ENCODE measurements around the gene MERTK. TPM values are rescaled to one million over a fixed set of nuclear protein-coding genes. Genes with fewer than 3 reads are reported as not detected.

The MERTK gene
- total and polyA plus RNA-seq, 2 of the 13 experiments (the other 11 are each of a cell fraction or from before 2014, with no cell fraction given), result 37.3 to 44.7 TPM

DNA sequence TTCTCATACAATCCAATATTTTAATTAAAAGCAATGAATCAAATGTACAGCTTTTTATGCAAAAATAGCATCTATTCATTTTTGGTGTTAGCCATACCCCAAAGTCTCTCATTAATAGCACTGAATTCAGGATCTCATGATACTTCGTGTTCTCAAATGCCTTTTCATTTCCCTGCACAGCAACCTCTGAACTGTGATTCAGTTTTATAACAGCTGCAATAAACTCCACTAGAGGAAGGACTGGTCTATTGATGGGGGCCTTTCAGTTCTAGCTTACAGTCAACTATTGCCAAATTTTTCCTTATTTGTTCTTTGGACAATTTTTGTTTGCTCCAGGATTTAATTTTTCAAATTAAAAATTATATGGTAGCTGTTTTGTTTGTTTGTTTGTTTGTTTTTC is 151.9 kb downstream of the MERTK start:
- Histone ChIP-seq H4K20me1 (ENCODE audit: insufficient read depth, low read length) (no peaks in the 10 kb centered on the region), H3K36me3 (replicated peaks in 1 of 2; ENCODE audit: control insufficient read depth in 1 of 2, insufficient read depth in 2 of 2, low read length in 2 of 2) (no peaks in the 10 kb centered on the region), H3K9me3 (ENCODE audit: low read length) (peaks cover 9% of the 10 kb centered on the region), H3K4me1 (ENCODE audit: insufficient read depth, low read length) (peaks cover 39% of the 10 kb centered on the region), H3K27ac (ENCODE audit: extremely low read length, insufficient read depth, low read length) (no peak overlapping the region), H3K4me3 (replicated peaks in 1 of 3; ENCODE audit: insufficient read depth in 1 of 3, low read depth in 2 of 3, low read length in 3 of 3) (no peak overlapping the region), H3K9ac (ENCODE audit: insufficient read depth, low read depth, low read length) (no peak overlapping the region), H3K4me2 (ENCODE audit: low read depth, low read length) (peak overlapping the region; percentile 71), H2AFZ (ENCODE audit: low read length) (no peak overlapping the region), H3K27me3 (ENCODE audit: control insufficient read depth in 1 of 2, insufficient read depth in 2 of 2, low read length in 2 of 2) (no peaks in the 10 kb centered on the region; a peak in 1 of 5 replicates), H3K79me2 (ENCODE audit: insufficient read depth, low read length) (no peaks in the 10 kb centered on the region)
- BruUV-seq (replicated peaks), result TSS peak; percentile 89
- intact Hi-C loops (cut with micrococcal nuclease; ENCODE audit: unreplicated experiment), result no loop called here
- POLR2A ChIA-PET, result interaction anchor here (2.1 to 2.3 kb wide), 2 partner anchors 64 to 163 kb away, joined by 7 to 11 read pairs; no protein-coding TSS in a partner anchor
- no peak for FAIRE-seq
- in situ Hi-C loops (cut with HindIII; ENCODE audit: extremely low pct_ligation_motif_present, low pct_unique_long_range_greater_than_20kb), result loop anchor here (5.0 kb wide), 1 partner anchor 153 kb away; the partner anchor contains the start of gene MERTK
- no peak for ATAC-seq
- WGBS (ENCODE audit: low lambda C conversion rate), result 87% methylated on average over 1 of the region's 1 CpG
- CTCF ChIA-PET (ENCODE audit: low intra/inter-chr PET ratio, low total read pairs), result no interaction called here
- TF ChIP-seq KDM5A (IDR thresholded peaks at IDR 0.05; ENCODE audit: borderline replicate concordance, low read length), result no peak
- TF ChIP-seq, protein P1, sequence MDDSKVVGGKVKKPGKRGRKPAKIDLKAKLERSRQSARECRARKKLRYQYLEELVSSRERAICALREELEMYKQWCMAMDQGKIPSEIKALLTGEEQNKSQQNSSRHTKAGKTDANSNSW (CRISPR knock-in tag; IDR thresholded peaks at IDR 0.05; ENCODE audit: borderline replicate concordance), result no peak
- no peak for TF ChIP-seq ZNF678 (CRISPR knock-in tag; IDR thresholded peaks at IDR 0.05)
- TF ChIP-seq, protein P2, sequence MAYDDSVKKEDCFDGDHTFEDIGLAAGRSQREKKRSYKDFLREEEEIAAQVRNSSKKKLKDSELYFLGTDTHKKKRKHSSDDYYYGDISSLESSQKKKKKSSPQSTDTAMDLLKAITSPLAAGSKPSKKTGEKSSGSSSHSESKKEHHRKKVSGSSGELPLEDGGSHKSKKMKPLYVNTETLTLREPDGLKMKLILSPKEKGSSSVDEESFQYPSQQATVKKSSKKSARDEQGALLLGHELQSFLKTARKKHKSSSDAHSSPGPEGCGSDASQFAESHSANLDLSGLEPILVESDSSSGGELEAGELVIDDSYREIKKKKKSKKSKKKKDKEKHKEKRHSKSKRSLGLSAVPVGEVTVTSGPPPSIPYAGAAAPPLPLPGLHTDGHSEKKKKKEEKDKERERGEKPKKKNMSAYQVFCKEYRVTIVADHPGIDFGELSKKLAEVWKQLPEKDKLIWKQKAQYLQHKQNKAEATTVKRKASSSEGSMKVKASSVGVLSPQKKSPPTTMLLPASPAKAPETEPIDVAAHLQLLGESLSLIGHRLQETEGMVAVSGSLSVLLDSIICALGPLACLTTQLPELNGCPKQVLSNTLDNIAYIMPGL (CRISPR knock-in tag; IDR thresholded peaks at IDR 0.05; ENCODE audit: borderline replicate concordance in 1 of 2, low read depth in 1 of 2), result no peak
- no peak for TF ChIP-seq KMT2B (CRISPR knock-in tag; IDR thresholded peaks at IDR 0.05)
- TF ChIP-seq, protein P3, sequence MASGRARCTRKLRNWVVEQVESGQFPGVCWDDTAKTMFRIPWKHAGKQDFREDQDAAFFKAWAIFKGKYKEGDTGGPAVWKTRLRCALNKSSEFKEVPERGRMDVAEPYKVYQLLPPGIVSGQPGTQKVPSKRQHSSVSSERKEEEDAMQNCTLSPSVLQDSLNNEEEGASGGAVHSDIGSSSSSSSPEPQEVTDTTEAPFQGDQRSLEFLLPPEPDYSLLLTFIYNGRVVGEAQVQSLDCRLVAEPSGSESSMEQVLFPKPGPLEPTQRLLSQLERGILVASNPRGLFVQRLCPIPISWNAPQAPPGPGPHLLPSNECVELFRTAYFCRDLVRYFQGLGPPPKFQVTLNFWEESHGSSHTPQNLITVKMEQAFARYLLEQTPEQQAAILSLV (CRISPR knock-in tag; IDR thresholded peaks at IDR 0.05; ENCODE audit: borderline replicate concordance), result no peak
- TF ChIP-seq, protein P4, sequence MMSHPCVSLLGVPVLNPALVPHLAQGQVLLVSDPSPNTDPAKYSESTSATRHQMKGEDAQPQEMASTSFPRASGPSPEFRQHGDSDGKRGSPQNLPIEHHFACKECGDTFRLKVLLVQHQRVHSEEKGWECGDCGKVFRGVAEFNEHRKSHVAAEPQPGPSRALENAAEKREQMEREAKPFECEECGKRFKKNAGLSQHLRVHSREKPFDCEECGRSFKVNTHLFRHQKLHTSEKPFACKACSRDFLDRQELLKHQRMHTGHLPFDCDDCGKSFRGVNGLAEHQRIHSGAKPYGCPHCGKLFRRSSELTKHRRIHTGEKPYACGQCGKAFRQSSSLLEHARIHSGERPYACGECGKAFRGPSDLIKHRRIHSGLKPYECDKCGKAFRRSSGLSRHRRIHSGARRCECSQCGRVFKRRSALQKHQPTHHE (CRISPR knock-in tag; IDR thresholded peaks at IDR 0.05; ENCODE audit: borderline replicate concordance), result no peak
- no peak for TF ChIP-seq HNRNPL (IDR thresholded peaks at IDR 0.05; ENCODE audit: low read depth, low read length)
- no peak for DNase-seq (ENCODE audit: low spot score)
